ENCODE measurements around the gene SMIM1.

SMIM1 gene

GRCh38 chr1:3735027-3735681, 37.4 kb upstream of the SMIM1 start:
- intact Hi-C loops (cut with DNase I): no loop called here

GRCh38 chr1:3735688-3736087, 36.9 kb upstream of the SMIM1 start:
- DNase-seq: no peak
- intact Hi-C loops (cut with DNase I): no loop called here

More at GRCh38 chr1:3735027-3735681, 37.4 kb upstream of the SMIM1 start:
- peak in 1 of 42 donors; percentile 14 for DNase-seq

- DNase-seq: no peak
- intact Hi-C loops (cut with DNase I): no loop called here
These were observed 36.4 kb upstream of the SMIM1 start for GRCh38 chr1:3736131-3736561.

DNA sequence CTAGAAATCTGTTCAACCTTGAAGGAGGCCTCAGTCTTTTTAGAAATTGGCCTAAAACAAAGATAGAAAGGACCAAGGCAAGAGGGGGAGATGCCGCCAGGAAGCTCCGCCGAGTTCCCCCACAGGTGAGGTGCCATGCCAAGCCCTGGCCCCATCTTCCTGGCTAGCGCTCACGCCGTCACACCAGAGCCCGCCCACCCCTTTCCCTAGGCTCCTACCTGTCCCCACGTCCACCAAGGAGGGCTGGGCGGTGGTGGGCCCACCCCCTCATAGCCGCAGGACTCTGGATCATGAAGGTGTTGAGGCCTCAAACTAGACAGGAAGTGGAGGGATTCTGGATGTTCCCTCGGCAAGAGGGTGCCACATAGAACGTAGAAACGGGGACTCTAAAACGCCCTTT, 35.8 kb upstream of the SMIM1 start:
- no peak for DNase-seq
- intact Hi-C loops (cut with DNase I): no loop called here

- intact Hi-C loops (cut with DNase I): no loop called here
- DNase-seq: no peak
These were observed 33.6 kb upstream of the SMIM1 start for GRCh38 chr1:3738943-3739342.

- intact Hi-C loops (cut with DNase I): no loop called here
- DNase-seq: peak in 10 of 42 donors; percentile 37 to 68 (median 51)
These were observed 32.5 kb upstream of the SMIM1 start for GRCh38 chr1:3740042-3740441.

GRCh38 chr1:3740752-3741151, 31.8 kb upstream of the SMIM1 start:
- DNase-seq: peak in 1 of 42 donors; percentile 41
- intact Hi-C loops (cut with DNase I): no loop called here

- intact Hi-C loops (cut with DNase I): no loop called here
- DNase-seq: peak in 1 of 42 donors; percentile 43
These were observed 30.7 kb upstream of the SMIM1 start for GRCh38 chr1:3741566-3742438.

DNA sequence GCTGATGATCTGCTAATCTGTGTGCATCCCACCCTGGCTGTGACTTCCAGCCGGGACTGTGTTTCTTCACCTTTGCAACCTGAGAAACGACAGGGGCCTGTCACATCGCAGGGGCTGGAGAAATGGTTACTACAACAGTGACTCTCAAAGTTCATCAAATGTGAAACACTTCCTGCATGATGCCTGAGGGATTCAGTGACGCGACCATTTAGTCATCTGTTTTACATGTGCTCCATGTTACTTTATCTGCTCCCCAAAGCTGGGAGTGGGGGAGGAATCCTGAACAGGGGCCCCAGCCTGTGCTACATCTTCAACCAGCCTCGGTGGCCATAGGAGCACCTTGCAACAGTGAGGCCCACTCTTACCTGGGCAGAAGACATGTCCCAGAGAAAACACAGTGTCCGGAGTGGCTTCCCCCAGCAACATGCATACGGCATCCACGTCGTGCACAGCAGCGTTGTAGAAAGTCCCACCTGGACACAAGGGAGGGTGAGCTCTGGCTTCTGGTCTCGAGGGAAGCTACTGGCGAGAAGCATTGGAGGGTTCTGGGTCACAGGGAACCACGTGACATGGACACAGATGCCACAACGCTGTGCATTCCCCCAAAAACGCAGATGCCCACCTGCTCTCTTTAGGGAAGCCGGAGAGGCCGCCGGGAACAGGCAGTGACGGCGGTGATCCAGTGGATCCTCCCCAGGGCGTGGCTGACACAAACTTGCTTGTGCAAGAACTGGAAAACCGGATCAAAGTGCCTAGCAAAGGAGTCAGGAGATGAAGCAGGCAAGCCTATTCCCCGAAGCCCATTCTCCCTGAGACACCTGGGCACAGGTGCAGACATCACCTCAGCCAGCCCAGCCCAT, 29.9 kb upstream of the SMIM1 start:
- no peak for DNase-seq
- intact Hi-C loops (cut with DNase I): no loop called here

DNA sequence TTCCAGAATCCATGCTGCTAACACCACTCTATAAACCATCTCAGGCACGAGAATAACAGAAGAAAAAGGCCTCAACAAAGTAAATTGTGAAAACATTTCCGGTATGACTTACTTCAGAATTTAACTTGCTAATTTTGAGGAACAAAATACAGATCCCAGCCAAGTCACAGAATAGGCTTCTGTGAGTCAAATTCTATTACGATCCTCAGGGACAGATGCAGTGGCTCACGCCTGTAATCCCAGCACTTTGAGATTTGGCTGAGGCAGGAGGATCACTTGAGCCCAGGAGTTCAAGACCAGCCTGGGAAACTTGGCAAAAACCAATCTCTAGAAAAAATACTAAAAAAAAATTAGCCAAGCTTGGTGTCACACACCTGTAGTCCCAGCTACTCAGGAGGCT, 29.1 kb upstream of the SMIM1 start:
- intact Hi-C loops (cut with DNase I): no loop called here
- no peak for DNase-seq

- intact Hi-C loops (cut with DNase I): no loop called here
- peak in 1 of 42 donors; percentile 31 for DNase-seq
These were observed 28.7 kb upstream of the SMIM1 start for GRCh38 chr1:3743826-3744225.

- intact Hi-C loops (cut with DNase I): no loop called here
- no peak for DNase-seq
These were observed 27.9 kb upstream of the SMIM1 start for GRCh38 chr1:3744646-3745045.

DNA sequence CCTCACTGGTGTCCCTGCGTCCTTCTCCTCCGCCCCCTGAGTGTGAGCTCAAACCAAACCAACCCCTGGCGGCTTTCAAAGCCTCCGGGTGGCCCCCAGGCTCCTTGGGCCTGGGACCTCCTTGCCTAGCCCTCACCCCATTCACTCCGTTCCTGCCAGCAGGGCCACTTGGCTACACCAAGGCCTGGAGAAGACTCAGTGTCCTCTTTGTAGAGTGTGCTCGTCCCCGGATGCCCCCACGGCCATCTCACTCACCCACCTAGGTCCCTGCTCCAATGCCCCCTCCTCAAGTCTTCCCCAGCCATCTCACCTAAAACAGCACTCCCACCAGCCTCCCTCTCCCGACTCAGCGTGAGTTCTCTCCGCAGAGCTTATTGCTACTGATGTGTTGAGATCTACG, 27.5 kb upstream of the SMIM1 start:
- intact Hi-C loops (cut with DNase I): no loop called here

DNA sequence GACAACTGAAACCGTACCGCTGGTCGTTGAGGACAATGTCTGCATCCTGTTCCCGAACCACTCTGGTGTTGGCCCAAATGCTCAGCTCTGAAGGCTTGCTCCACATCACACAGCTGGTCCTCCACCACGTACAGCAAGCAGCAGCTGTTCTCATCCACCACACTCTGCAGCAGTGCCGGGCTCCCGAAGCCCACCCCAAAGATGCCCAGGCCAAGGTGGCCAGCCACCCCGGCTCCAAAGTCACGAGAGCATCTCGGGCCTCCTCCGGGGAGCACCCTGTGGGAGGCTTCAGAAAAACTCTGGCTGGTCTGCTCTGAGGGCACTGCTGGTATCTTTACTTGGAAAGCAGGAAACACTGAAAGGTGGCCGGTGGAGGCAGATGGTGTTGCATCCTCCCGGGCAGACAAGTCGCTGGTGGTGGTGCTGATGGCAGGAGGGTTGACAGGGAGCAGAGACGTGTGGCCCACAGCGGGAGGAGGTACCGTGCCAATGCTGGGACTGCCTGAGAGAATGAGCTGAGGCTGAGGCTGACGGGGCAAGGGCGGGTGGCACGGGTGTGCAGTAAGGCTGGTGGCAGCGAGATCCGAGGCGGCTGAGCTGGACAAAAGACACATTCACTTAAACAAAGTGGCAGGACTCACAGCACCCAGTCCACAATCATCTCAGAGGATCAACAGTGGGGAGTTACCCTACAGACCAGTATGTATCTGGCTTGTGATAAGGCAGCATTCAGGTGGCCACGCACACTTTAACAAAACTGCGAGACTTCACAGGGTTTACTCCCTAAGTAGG, 26.8 kb upstream of the SMIM1 start:
- intact Hi-C loops (cut with DNase I): no loop called here
- DNase-seq: peak in 29 of 42 donors; percentile 15 to 70 (median 44)

More for the DNA sequence above, 27.5 kb upstream of the SMIM1 start:
- no peak for DNase-seq

GRCh38 chr1:3746389-3746829, 26.1 kb upstream of the SMIM1 start:
- DNase-seq: no peak
- intact Hi-C loops (cut with DNase I): no loop called here

- intact Hi-C loops (cut with DNase I): no loop called here
- DNase-seq: peak; percentile 89 to 97 (median 94)
These were observed 25.6 kb upstream of the SMIM1 start for GRCh38 chr1:3746830-3747521.

GRCh38 chr1:3747522-3747848, 25.1 kb upstream of the SMIM1 start:
- no peak for DNase-seq
- intact Hi-C loops (cut with DNase I): no loop called here

DNA sequence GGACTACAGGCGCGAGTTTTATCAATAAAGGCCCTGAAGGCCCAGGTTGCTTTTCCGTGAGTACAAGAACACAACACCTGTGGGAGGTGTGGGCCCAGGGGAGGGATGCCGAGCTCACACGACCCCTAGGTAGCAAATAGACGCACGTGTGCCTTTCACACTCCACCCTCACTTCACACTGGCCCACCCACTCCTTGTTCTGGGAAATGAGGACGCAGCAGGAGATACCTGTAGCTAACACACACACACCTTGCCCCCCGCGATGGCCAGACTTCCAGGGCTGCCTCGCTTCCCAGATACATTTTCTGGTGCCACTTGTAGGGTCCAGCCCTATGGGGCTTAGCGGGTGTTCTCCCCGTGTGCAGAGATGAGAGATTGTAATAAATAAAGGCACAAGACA, 24.6 kb upstream of the SMIM1 start:
- DNase-seq: no peak
- intact Hi-C loops (cut with DNase I): no loop called here

Measured in head of caudate nucleus (tissue), 42 donors.